K562 (cell line): Measurements from ENCODE around the gene TFEC.

Experiments
- ARID4B ChIP-seq: sonication (generic); formaldehyde crosslinking; IDR thresholded peaks from 2 replicates; pipeline ENCODE4 v1.8.0; 2022; ENCODE audit warnings: mild to moderate bottlenecking, missing genetic modification reagents
- HDAC2 ChIP-seq: fragments of 450-650 bp; IDR thresholded peaks from 2 replicates; pipeline ENCODE4 v1.6.1; 2016; ENCODE audit warnings: mild to moderate bottlenecking
- MAX ChIP-seq: sonication (generic); formaldehyde crosslinking; IDR thresholded peaks from 2 replicates; pipeline ENCODE4 v1.9.0; 2022; ENCODE audit warnings: mild to moderate bottlenecking, missing genetic modification reagents
- UBTF ChIP-seq, 2 experiments: IDR thresholded peaks; 2 replicates each; pipeline ENCODE4 v1.6.1; 2012; ENCODE audit warnings: improper control_type of control experiment in 2 of 2, low read depth in 2 of 2, low read length in 2 of 2, borderline replicate concordance in 1 of 2

- TF ChIP-seq ARID4B (CRISPR knock-in tag), result no peak
- no peak for TF ChIP-seq UBTF (IDR thresholded peaks at IDR 0.05; ENCODE audit: borderline replicate concordance in 1 of 2, low read depth in 2 of 2, low read length in 2 of 2)
- no peak for TF ChIP-seq HDAC2
- no peak for TF ChIP-seq MAX (CRISPR knock-in tag)
Measured at GRCh38 chr7:115980159-115980558, 50.4 kb downstream of the TFEC start.
